ENCODE data around the gene MMS19. TPM values are rescaled to one million over a fixed set of nuclear protein-coding genes. Genes with fewer than 3 reads are reported as not detected.
"Not testable (repeated sequence)": the region's sequence is repeated elsewhere in the genome, so short reads cannot be mapped to it uniquely, and the experiment has no call there.

The MMS19 gene
- total RNA-seq, 1 donor from 2014 or later, result 85.2 TPM

GRCh38 chr10:97425964-97426775 is 72.1 kb downstream of the MMS19 start, which contains the start of gene PGAM1:
PGAM1 (plus strand) TSS chr10:97426191; CDS start chr10:97426308, 117 bp downstream.
- TF ChIP-seq, protein P1, sequence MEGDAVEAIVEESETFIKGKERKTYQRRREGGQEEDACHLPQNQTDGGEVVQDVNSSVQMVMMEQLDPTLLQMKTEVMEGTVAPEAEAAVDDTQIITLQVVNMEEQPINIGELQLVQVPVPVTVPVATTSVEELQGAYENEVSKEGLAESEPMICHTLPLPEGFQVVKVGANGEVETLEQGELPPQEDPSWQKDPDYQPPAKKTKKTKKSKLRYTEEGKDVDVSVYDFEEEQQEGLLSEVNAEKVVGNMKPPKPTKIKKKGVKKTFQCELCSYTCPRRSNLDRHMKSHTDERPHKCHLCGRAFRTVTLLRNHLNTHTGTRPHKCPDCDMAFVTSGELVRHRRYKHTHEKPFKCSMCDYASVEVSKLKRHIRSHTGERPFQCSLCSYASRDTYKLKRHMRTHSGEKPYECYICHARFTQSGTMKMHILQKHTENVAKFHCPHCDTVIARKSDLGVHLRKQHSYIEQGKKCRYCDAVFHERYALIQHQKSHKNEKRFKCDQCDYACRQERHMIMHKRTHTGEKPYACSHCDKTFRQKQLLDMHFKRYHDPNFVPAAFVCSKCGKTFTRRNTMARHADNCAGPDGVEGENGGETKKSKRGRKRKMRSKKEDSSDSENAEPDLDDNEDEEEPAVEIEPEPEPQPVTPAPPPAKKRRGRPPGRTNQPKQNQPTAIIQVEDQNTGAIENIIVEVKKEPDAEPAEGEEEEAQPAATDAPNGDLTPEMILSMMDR (IDR thresholded peaks at IDR 0.05; ENCODE audit: insufficient read depth, low read length, poor library complexity, severe bottlenecking), result peak; percentile 73
- no peaks in the 10 kb centered on the region for H3K36me3 ChIP-seq (ENCODE audit: control insufficient read depth, insufficient read depth, low read length)

DNA sequence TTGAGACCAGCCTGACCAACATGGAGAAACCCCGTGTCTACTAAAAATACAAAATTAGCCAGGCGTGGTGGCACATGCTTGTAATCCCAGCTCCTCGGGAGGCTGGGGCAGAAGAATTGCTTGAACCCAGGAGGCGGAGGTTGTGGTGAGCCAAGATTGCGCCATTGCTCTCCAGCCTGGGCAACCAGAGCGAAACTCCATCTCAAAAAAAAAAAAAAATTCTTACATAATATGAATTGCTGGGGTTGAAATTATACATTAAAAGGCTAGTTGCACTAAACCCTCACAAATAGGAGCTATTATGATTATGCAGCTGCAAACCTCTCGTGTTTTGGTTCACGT is 74.5 kb downstream of the MMS19 start:
- not testable (repeated sequence) for H3K36me3 ChIP-seq (ENCODE audit: control insufficient read depth, insufficient read depth, low read length); H3K4me3 ChIP-seq (ENCODE audit: low read depth, low read length); H3K27me3 ChIP-seq (ENCODE audit: control insufficient read depth, insufficient read depth, low read length); DNase-seq (ENCODE audit: low read depth)

More at GRCh38 chr10:97425964-97426775, 72.1 kb downstream of the MMS19 start, which contains the start of gene PGAM1:
- Histone ChIP-seq H3K27me3 (ENCODE audit: control insufficient read depth, insufficient read depth, low read length) (no peaks in the 10 kb centered on the region), H3K4me3 (ENCODE audit: low read depth, low read length) (peak within 1 kb of the TSS; percentile 70)
- no peak for DNase-seq (ENCODE audit: low read depth)

- Histone ChIP-seq H3K27me3 (ENCODE audit: control insufficient read depth, insufficient read depth, low read length) (no peaks in the 10 kb centered on the region), H3K4me3 (ENCODE audit: low read depth, low read length) (no peak overlapping the region), H3K36me3 (ENCODE audit: control insufficient read depth, insufficient read depth, low read length) (no peaks in the 10 kb centered on the region)
- TF ChIP-seq, protein P1 (IDR thresholded peaks at IDR 0.05; ENCODE audit: insufficient read depth, low read length, poor library complexity, severe bottlenecking), result no peak
- DNase-seq (ENCODE audit: low read depth), result no peak
Observed at GRCh38 chr10:97416565-97416964, 81.7 kb downstream of the MMS19 start.

DNA sequence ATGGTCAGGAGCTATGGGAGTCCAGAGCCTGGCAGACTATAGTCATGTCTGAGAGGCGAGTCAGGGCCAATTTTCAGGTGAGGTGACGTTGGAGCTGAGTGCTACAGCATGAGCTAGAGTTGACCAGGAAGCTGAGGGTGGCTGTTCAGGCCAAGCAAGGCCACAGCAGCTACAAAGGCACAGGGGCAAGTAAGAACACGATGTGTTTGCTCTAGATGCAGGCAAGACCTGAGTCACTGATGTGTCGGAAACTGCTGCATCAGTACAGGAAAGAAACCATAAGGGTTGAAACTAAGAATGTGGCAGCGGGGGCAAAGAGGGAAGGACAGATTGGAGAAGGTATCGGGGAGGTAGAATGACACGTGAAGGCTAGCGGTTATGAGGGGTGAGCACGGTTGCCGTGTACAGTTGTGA is 85.3 kb downstream of the MMS19 start:
- TF ChIP-seq, protein P1 (IDR thresholded peaks at IDR 0.05; ENCODE audit: insufficient read depth, low read length, poor library complexity, severe bottlenecking), result no peak
- H3K27me3 ChIP-seq (ENCODE audit: control insufficient read depth, insufficient read depth, low read length), result no peaks in the 10 kb centered on the region
- no peak for DNase-seq (ENCODE audit: low read depth)
- no peaks in the 10 kb centered on the region for H3K36me3 ChIP-seq (ENCODE audit: control insufficient read depth, insufficient read depth, low read length)
- no peak overlapping the region for H3K4me3 ChIP-seq (ENCODE audit: low read depth, low read length)

DNA sequence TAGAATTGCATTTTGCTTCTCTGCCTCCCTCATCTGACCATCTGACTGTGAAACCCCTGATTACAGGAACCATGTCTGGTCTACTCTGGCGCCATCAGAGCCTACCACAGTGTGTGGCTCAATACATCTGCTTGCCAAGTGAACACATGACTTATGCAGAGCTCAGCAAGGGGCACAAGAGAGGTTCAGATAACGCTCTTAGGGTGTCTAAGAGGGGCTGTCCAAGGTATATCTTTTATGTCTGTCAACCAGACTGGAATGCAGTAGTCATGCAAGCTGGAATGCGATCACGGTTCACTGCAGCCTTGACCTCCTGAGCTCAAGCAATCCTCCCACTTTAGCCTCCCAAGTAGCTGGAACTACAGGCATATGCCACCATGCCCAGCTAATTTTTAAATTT is 86.8 kb downstream of the MMS19 start:
- TF ChIP-seq, protein P1 (IDR thresholded peaks at IDR 0.05; ENCODE audit: insufficient read depth, low read length, poor library complexity, severe bottlenecking), result no peak
- Histone ChIP-seq H3K36me3 (ENCODE audit: control insufficient read depth, insufficient read depth, low read length) (no peaks in the 10 kb centered on the region), H3K4me3 (ENCODE audit: low read depth, low read length) (no peak overlapping the region), H3K27me3 (ENCODE audit: control insufficient read depth, insufficient read depth, low read length) (no peaks in the 10 kb centered on the region)
- no peak for DNase-seq (ENCODE audit: low read depth)

- no peaks in the 10 kb centered on the region for H3K27me3 ChIP-seq (ENCODE audit: control insufficient read depth, insufficient read depth, low read length)
- H3K4me3 ChIP-seq (ENCODE audit: low read depth, low read length), result no peak overlapping the region
- TF ChIP-seq, protein P1 (IDR thresholded peaks at IDR 0.05; ENCODE audit: insufficient read depth, low read length, poor library complexity, severe bottlenecking), result no peak
- H3K36me3 ChIP-seq (ENCODE audit: control insufficient read depth, insufficient read depth, low read length), result no peaks in the 10 kb centered on the region
- no peak for DNase-seq (ENCODE audit: low read depth)
Observed at GRCh38 chr10:97408496-97408992, 89.7 kb downstream of the MMS19 start.

Other genes starting within 250 kb of the MMS19 start
- 5.3 and 5.4 TPM in 2 replicates for gene ARHGAP19, start 205.8 kb downstream of the MMS19 start, total RNA-seq
- gene FRAT1, start 179.2 kb downstream of the MMS19 start, total RNA-seq, result 2.4 and 2.6 TPM in 2 replicates
- gene FRAT2, start 163.7 kb downstream of the MMS19 start, total RNA-seq, result 10.7 and 13.6 TPM in 2 replicates
- gene RRP12, start 97.1 kb downstream of the MMS19 start, total RNA-seq, result 42.6 and 43.4 TPM in 2 replicates
- gene PGAM1, start 72.2 kb downstream of the MMS19 start, total RNA-seq, result 350 and 356 TPM in 2 replicates
- gene EXOSC1, start 52.4 kb downstream of the MMS19 start, total RNA-seq, result 43.2 and 48.9 TPM in 2 replicates
- gene ZDHHC16, start 52.2 kb downstream of the MMS19 start, total RNA-seq, result 42.4 and 46.8 TPM in 2 replicates
- 32.5 and 44.4 TPM in 2 replicates for gene UBTD1, start 502 bp upstream of the MMS19 start, total RNA-seq
- gene ANKRD2, start 74.4 kb upstream of the MMS19 start, total RNA-seq, result 0.08 TPM in 1 of 2 replicates, not detected in the other
- gene HOGA1, start 86.0 kb upstream of the MMS19 start, total RNA-seq, result 3.4 and 5.1 TPM in 2 replicates
- gene C10orf62, start 91.3 kb upstream of the MMS19 start, total RNA-seq, result not detected in 2 replicates
- gene MORN4, start 135.1 kb upstream of the MMS19 start, total RNA-seq, result 11.2 and 12.4 TPM in 2 replicates
- gene PI4K2A, start 142.2 kb upstream of the MMS19 start, total RNA-seq, result 37.6 and 38.3 TPM in 2 replicates
- 17.2 and 18.9 TPM in 2 replicates for gene AVPI1, start 188.8 kb upstream of the MMS19 start, total RNA-seq
- 31.0 and 37.2 TPM in 2 replicates for gene MARVELD1, start 215.3 kb upstream of the MMS19 start, total RNA-seq
- gene ZFYVE27, start 238.7 kb upstream of the MMS19 start, total RNA-seq, result 31.8 and 32.3 TPM in 2 replicates